GM13976 (cell line): ENCODE data around the gene AP1S3.

ENCODE experiments used
- DNase-seq: peaks from one replicate; pipeline ENCODE4 v3.0.0; 2012; ENCODE audit warnings: low spot score
- CTCF ChIP-seq: IDR thresholded peaks from 2 replicates; pipeline ENCODE4 v1.5.1; 2012; ENCODE audit warnings: borderline replicate concordance, mild to moderate bottlenecking; ENCODE audit not compliant: insufficient read depth; ENCODE audit errors: extremely low read depth, missing control alignments, control extremely low read depth
- in situ Hi-C: fragments of 300-500 bp; cut with MboI; formaldehyde crosslinking; loops from one replicate; pipeline ENCODE4 v1.12.0; 2022; ENCODE audit warnings: low sequenced_read_pairs, mixed read lengths, inconsistent platforms; ENCODE audit not compliant: unreplicated experiment

AP1S3 gene

GRCh38 chr2:223721746-223722145 is 115.6 kb downstream of the AP1S3 start:
- no peak for TF ChIP-seq CTCF
- no peak for DNase-seq
- in situ Hi-C loops: no loop called here

DNA sequence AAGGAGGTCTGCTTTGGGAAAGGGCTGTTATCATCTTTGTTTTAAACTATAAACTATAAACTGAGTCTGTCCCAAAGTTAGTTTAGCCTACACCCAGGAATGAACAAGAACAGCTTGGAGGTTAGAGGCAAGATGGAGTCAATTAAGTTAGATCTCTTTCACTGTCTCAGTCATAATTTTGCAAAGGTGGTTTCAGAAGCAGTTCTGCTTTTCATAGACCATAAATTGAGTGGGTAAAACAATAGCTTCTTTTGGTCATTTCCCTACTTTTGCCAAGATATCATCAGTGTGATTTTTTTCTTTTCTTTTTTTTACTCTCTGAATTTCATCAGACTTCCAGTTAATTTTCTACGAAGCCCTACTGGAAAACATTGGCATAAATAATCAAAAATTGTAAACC is 117.0 kb downstream of the AP1S3 start:
- DNase-seq: no peak
- in situ Hi-C loops: no loop called here
- TF ChIP-seq CTCF: no peak

GRCh38 chr2:223712642-223713041 is 124.7 kb downstream of the AP1S3 start:
- in situ Hi-C loops: no loop called here
- TF ChIP-seq CTCF: no peak
- DNase-seq: no peak

GRCh38 chr2:223711596-223712326 is 125.6 kb downstream of the AP1S3 start:
- TF ChIP-seq CTCF: no peak
- in situ Hi-C loops: no loop called here
- DNase-seq: no peak
